Measurements from ENCODE around the gene FERMT3.

- TF ChIP-seq GABPA (IDR thresholded peaks at IDR 0.05 in 1 of 2, conservative IDR thresholded peaks at IDR 0.05 in 1 of 2) (no peak), CTCF (IDR thresholded peaks at IDR 0.05; ENCODE audit: low read depth, low read length, missing input control) (no peak), HNF4G (IDR thresholded peaks at IDR 0.05) (no peak), MAX (IDR thresholded peaks at IDR 0.05) (no peak), REST (IDR thresholded peaks at IDR 0.05) (no peak), TAF1 (conservative IDR thresholded peaks at IDR 0.05) (no peak), YY1 (IDR thresholded peaks at IDR 0.05) (no peak)
- TF ChIP-seq, protein P1, sequence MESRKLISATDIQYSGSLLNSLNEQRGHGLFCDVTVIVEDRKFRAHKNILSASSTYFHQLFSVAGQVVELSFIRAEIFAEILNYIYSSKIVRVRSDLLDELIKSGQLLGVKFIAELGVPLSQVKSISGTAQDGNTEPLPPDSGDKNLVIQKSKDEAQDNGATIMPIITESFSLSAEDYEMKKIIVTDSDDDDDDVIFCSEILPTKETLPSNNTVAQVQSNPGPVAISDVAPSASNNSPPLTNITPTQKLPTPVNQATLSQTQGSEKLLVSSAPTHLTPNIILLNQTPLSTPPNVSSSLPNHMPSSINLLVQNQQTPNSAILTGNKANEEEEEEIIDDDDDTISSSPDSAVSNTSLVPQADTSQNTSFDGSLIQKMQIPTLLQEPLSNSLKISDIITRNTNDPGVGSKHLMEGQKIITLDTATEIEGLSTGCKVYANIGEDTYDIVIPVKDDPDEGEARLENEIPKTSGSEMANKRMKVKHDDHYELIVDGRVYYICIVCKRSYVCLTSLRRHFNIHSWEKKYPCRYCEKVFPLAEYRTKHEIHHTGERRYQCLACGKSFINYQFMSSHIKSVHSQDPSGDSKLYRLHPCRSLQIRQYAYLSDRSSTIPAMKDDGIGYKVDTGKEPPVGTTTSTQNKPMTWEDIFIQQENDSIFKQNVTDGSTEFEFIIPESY (IDR thresholded peaks at IDR 0.05): no peak
These were observed 38.9 kb downstream of the FERMT3 start for GRCh38 chr11:64245401-64245796.
